SK-N-SH (cell line): ENCODE results near the gene OR51V1. TPM values are rescaled to one million over a fixed set of nuclear protein-coding genes. Genes with fewer than 3 reads are reported as not detected.

Experiments used
- CTCF ChIA-PET: fragments of 300-600, 350-600 bp; formaldehyde crosslinking; extraction: SDS; loops from one replicate; lab custom pipeline; 2021; lab: Yijun Ruan, JAX
- POLR2A ChIA-PET: fragments of 350-600 bp; sonication (Branson Sonifier 250); formaldehyde crosslinking; extraction: SDS; loops from one replicate; lab custom pipeline; 2020; ENCODE audit warnings: antibody characterized with exemption, inconsistent platforms; lab: Yijun Ruan, JAX
- DNase-seq: peaks from one replicate; pipeline ENCODE4 v3.0.0; 2012
- H2AFZ ChIP-seq: fragments of 200-600 bp; sonication (generic); 2 replicates; pipeline ENCODE4 v1.8.1; 2016; ENCODE audit warnings: antibody characterized with exemption, mild to moderate bottlenecking, low read depth
- H3F3A ChIP-seq: fragments of 200-600 bp; sonication (generic); replicated peaks from 2 replicates; pipeline ENCODE3; 2016; ENCODE audit warnings: antibody characterized with exemption, mild to moderate bottlenecking; ENCODE audit not compliant: insufficient read depth
- H3K27ac ChIP-seq, 2 experiments: fragments of 200-500 bp in 1 of 2; fragments of 200-600 bp in 1 of 2; sonication (Bioruptor generic) in 1 of 2; sonication (generic), shearing (Covaris generic) in 1 of 2; 2 replicates each; pipeline versions ENCODE4 v1.5.1 to v1.6.1; 2014 to 2016; ENCODE audit warnings: low read depth in 2 of 2, inconsistent platforms in 1 of 2, low read length in 1 of 2, mild to moderate bottlenecking in 1 of 2, mixed read lengths in 1 of 2
- H3K27me3 ChIP-seq: fragments of 200-600 bp; sonication (generic), shearing (Covaris generic); 2 replicates; pipeline ENCODE4 v1.6.1; 2016; ENCODE audit warnings: mixed run types; ENCODE audit not compliant: insufficient read depth
- H3K36me3 ChIP-seq, 2 experiments: fragments of 200-500 bp in 1 of 2; fragments of 200-600 bp in 1 of 2; sonication (Bioruptor generic) in 1 of 2; sonication (generic) in 1 of 2; replicated peaks in 1 of 2; 2 replicates each; pipeline versions ENCODE3 to v1.5.1; 2014 to 2016; ENCODE audit warnings: low read length in 1 of 2, mild to moderate bottlenecking in 1 of 2; ENCODE audit not compliant: insufficient read depth in 2 of 2, control insufficient read depth in 1 of 2
- H3K4me1 ChIP-seq, 2 experiments: fragments of 200-500 bp in 1 of 2; fragments of 200-600 bp in 1 of 2; sonication (Bioruptor generic) in 1 of 2; sonication (generic), shearing (Covaris generic) in 1 of 2; 2 replicates each; pipeline versions ENCODE4 v1.5.1 to v1.6.1; 2014 to 2016; ENCODE audit warnings: low read depth in 1 of 2, low read length in 1 of 2, mixed run types in 1 of 2; ENCODE audit not compliant: insufficient read depth in 2 of 2, control insufficient read depth in 1 of 2
- H3K4me2 ChIP-seq: fragments of 200-600 bp; sonication (generic), shearing (Covaris generic); 2 replicates; pipeline ENCODE4 v1.6.1; 2017; ENCODE audit warnings: mixed run types
- H3K4me3 ChIP-seq, 2 experiments: fragments of 200-500 bp in 1 of 2; fragments of 200-600 bp in 1 of 2; sonication (Bioruptor generic) in 1 of 2; sonication (generic), shearing (Covaris generic) in 1 of 2; 2 replicates each; pipeline versions ENCODE4 v1.5.1 to v1.8.1; 2014 to 2016; ENCODE audit warnings: low read depth in 2 of 2, inconsistent platforms in 1 of 2, low read length in 1 of 2, mild to moderate bottlenecking in 1 of 2, mixed read lengths in 1 of 2, moderate library complexity in 1 of 2
- H3K79me2 ChIP-seq: fragments of 200-600 bp; sonication (generic); 2 replicates; pipeline ENCODE4 v1.8.1; 2017; ENCODE audit warnings: mild to moderate bottlenecking; ENCODE audit not compliant: insufficient read depth
- H3K9ac ChIP-seq: fragments of 200-600 bp; sonication (generic); 2 replicates; pipeline ENCODE4 v1.6.1; 2017; ENCODE audit warnings: mixed run types
- H3K9me2 ChIP-seq: fragments of 200-600 bp; sonication (generic); 2 replicates; pipeline ENCODE4 v1.6.1; 2017; ENCODE audit warnings: mixed run types
- H3K9me3 ChIP-seq: fragments of 200-600 bp; sonication (generic); 2 replicates; pipeline ENCODE4 v1.6.1; 2017; ENCODE audit warnings: mixed run types, mild to moderate bottlenecking, moderate library complexity
- H4K20me1 ChIP-seq: fragments of 200-600 bp; sonication (generic); 2 replicates; pipeline ENCODE4 v1.6.1; 2017; ENCODE audit warnings: mild to moderate bottlenecking, mixed run types; ENCODE audit not compliant: insufficient read depth
- ELF1 ChIP-seq: IDR thresholded peaks from 2 replicates; pipeline ENCODE4 v1.4.0; 2012
- GABPA ChIP-seq: IDR thresholded peaks from 2 replicates; pipeline ENCODE4 v1.4.0; 2012; ENCODE audit warnings: low read depth, mild to moderate bottlenecking
- IRF3 ChIP-seq: fragments of 150-350 bp; IDR thresholded peaks from 2 replicates; pipeline ENCODE4 v1.6.1; 2016; ENCODE audit warnings: mild to moderate bottlenecking, low read depth, low read length
- MAX ChIP-seq: IDR thresholded peaks from 2 replicates; pipeline ENCODE4 v1.4.0; 2012; ENCODE audit warnings: low read depth
- MEF2A ChIP-seq: IDR thresholded peaks from 2 replicates; pipeline ENCODE4 v1.4.0; 2012; ENCODE audit warnings: low read depth, borderline replicate concordance
- NFIC ChIP-seq: IDR thresholded peaks from 2 replicates; pipeline ENCODE4 v1.4.0; 2012; ENCODE audit warnings: borderline replicate concordance
- POLR2AphosphoS5 ChIP-seq: IDR thresholded peaks from 2 replicates; pipeline ENCODE4 v1.6.1; 2012; ENCODE audit warnings: low read depth, low read length
- RAD21 ChIP-seq: IDR thresholded peaks from 2 replicates; pipeline ENCODE4 v1.6.1; 2012; ENCODE audit warnings: mild to moderate bottlenecking, low read length
- REST ChIP-seq: IDR thresholded peaks from 2 replicates; pipeline ENCODE4 v1.6.1; 2012; ENCODE audit warnings: mild to moderate bottlenecking, low read depth, low read length, moderate library complexity
- SIN3A ChIP-seq: IDR thresholded peaks from 2 replicates; pipeline ENCODE4 v1.6.1; 2012; ENCODE audit warnings: low read depth, mild to moderate bottlenecking, low read length, moderate library complexity, borderline replicate concordance
- SMC3 ChIP-seq: IDR thresholded peaks from 2 replicates; pipeline ENCODE4 v1.6.1; 2012; ENCODE audit warnings: low read depth, low read length, improper control_type of control experiment
- TAF1 ChIP-seq: IDR thresholded peaks from 2 replicates; pipeline ENCODE4 v1.6.1; 2012; ENCODE audit warnings: low read depth, mild to moderate bottlenecking, low read length, moderate library complexity, borderline replicate concordance
- USF1 ChIP-seq: IDR thresholded peaks from 2 replicates; pipeline ENCODE4 v1.4.0; 2012; ENCODE audit warnings: low read depth, borderline replicate concordance
- USF2 ChIP-seq: fragments of 150-350 bp; IDR thresholded peaks from 2 replicates; pipeline ENCODE4 v1.6.1; 2017; ENCODE audit warnings: antibody characterized with exemption, low read length, low read depth, borderline replicate concordance
- ZBTB33 ChIP-seq: IDR thresholded peaks from 2 replicates; pipeline ENCODE4 v1.4.0; 2012; ENCODE audit warnings: low read depth, borderline replicate concordance
- WGBS: methylation state at CpG from one replicate; pipeline ENCODE4 v1.1.6; 2017; ENCODE audit warnings: low lambda C conversion rate; 5-methylcytosine and 5-hydroxymethylcytosine counted together
- polyA plus RNA-seq, 3 experiments: library from polyadenylated mRNA; depleted of rRNA; stranded (reverse); fragments of >200 nt; gene quantifications; 2 replicates each; pipeline ENCODE4 v1.2.3, GENCODE V29; 2012

OR51V1 gene
- polyA plus RNA-seq, 1 of the 3 experiments (the other 2 are of a cell fraction), result not detected

- TF ChIP-seq USF2, result no peak
- no peak for TF ChIP-seq GABPA
- TF ChIP-seq, all 33 proteins: peak for 0
Observed at GRCh38 chr11:5225480-5225871, 25.0 kb upstream of the OR51V1 start (continued).

GRCh38 chr11:5224538-5225479 lies 24.3 kb upstream of the OR51V1 start:
- H3K36me3 ChIP-seq, result no peaks in the 10 kb centered on the region
- H3K79me2 ChIP-seq, result no peaks in the 10 kb centered on the region
- DNase-seq, result no peak
- no peaks in the 10 kb centered on the region for H3K4me1 ChIP-seq
- POLR2A ChIA-PET, result no interaction called here
- H3F3A ChIP-seq, result no peaks in the 10 kb centered on the region
- CTCF ChIA-PET, result no interaction called here
- no peak overlapping the region for H3K9ac ChIP-seq
- no peaks in the 10 kb centered on the region for H3K9me3 ChIP-seq
- no peak overlapping the region for H3K4me2 ChIP-seq
- 11% methylated on average over 6 of the region's 6 CpGs for WGBS
- H3K9me2 ChIP-seq, result no peaks in the 10 kb centered on the region
- no peaks in the 10 kb centered on the region for H4K20me1 ChIP-seq
- H3K27ac ChIP-seq, result no peak overlapping the region
- H3K27me3 ChIP-seq, result no peaks in the 10 kb centered on the region
- no peak overlapping the region for H3K4me3 ChIP-seq
- H2AFZ ChIP-seq, result no peak overlapping the region
- TF ChIP-seq MEF2A, result no peak
- no peak for TF ChIP-seq RAD21
- TF ChIP-seq NFIC, result no peak
- no peak for TF ChIP-seq MAX
- no peak for TF ChIP-seq SIN3A
- TF ChIP-seq USF1, result no peak
- no peak for TF ChIP-seq REST
- no peak for TF ChIP-seq POLR2AphosphoS5
- TF ChIP-seq ZBTB33, result no peak
- TF ChIP-seq TAF1, result no peak
- no peak for TF ChIP-seq SMC3
- TF ChIP-seq IRF3, result no peak
- no peak for TF ChIP-seq ELF1
- no peak for TF ChIP-seq USF2
